T-cell (primary cell): ENCODE measurements around the gene CALY. TPM values are rescaled to one million over a fixed set of nuclear protein-coding genes. Genes with fewer than 3 reads are reported as not detected.

Experiments used
- ATAC-seq, 4 experiments: fragments of 200-7000 bp in 3 of 4; fragments of 150-1000 bp in 1 of 4; cut with Tn5 transposase; replicated peaks in 1 of 4; 1 replicate in 3 of 4; 2 replicates in 1 of 4; pipeline ENCODE4 v1.10.0; 2021; ENCODE audit warnings: moderate library complexity in 3 of 4, mild to moderate bottlenecking in 2 of 4, moderate number of reproducible peaks in 1 of 4
- CTCF ChIA-PET, 2 donors: fragments of 300-600 bp; sonication (Branson Sonifier 250); formaldehyde crosslinking; loops; one replicate each; lab custom pipeline; 2022; ENCODE audit warnings: antibody characterized with exemption in 2 of 2; lab: Charles Lee
- POLR2A ChIA-PET, 2 donors: fragments of 300-600 bp; sonication (Branson Sonifier 250); formaldehyde crosslinking; loops; one replicate each; lab custom pipeline; 2022; ENCODE audit warnings: antibody characterized with exemption in 2 of 2; lab: Charles Lee
- DNase-seq, 35 experiments: peaks; one replicate each; pipeline versions ENCODE4 v3.0.0 to v3.0.0-alpha.2; 2013 to 2023
- H3K27ac ChIP-seq: one replicate; pipeline ENCODE4 v1.5.1; 2013; ENCODE audit warnings: low read length
- H3K27me3 ChIP-seq, 2 experiments: replicated peaks in 1 of 2; 1 replicate in 1 of 2; 2 replicates in 1 of 2; pipeline versions ENCODE4 v1.6.1 to v1.7.0; 2013; ENCODE audit warnings: low read length in 1 of 2, mixed read lengths in 1 of 2; ENCODE audit not compliant: control insufficient read depth in 2 of 2, insufficient read depth in 2 of 2; ENCODE audit errors: extremely low read depth in 1 of 2
- H3K36me3 ChIP-seq, 2 donors: 1 replicate in 1 of 2; 2 replicates in 1 of 2; pipeline versions ENCODE4 v1.6.1 to v1.7.0; 2013; ENCODE audit warnings: low read length in 1 of 2; ENCODE audit not compliant: control insufficient read depth in 2 of 2, insufficient read depth in 1 of 2; ENCODE audit errors: extremely low read depth in 1 of 2
- H3K4me1 ChIP-seq, 2 experiments: 1 replicate in 1 of 2; 2 replicates in 1 of 2; pipeline versions ENCODE4 v1.6.1 to v1.7.0; 2013; ENCODE audit warnings: low read length in 2 of 2, mixed read lengths in 1 of 2; ENCODE audit not compliant: insufficient read depth in 2 of 2, control insufficient read depth in 1 of 2; ENCODE audit errors: extremely low read depth in 1 of 2
- H3K4me3 ChIP-seq, 2 donors: 1 replicate in 1 of 2; 2 replicates in 1 of 2; pipeline versions ENCODE4 v1.5.1 to v1.7.0; 2013; ENCODE audit warnings: mild to moderate bottlenecking in 2 of 2, low read length in 1 of 2, moderate library complexity in 1 of 2; ENCODE audit not compliant: control insufficient read depth in 1 of 2; ENCODE audit errors: extremely low read depth in 1 of 2
- H3K9me3 ChIP-seq: 2 replicates; pipeline ENCODE4 v1.7.0; 2013
- H3K27ac Mint-ChIP-seq, 2 donors: one replicate each; pipeline ENCODE4 v1.8.0; 2020 to 2021; ENCODE audit warnings: mild to moderate bottlenecking in 2 of 2, mixed read lengths in 2 of 2
- H3K27me3 Mint-ChIP-seq, 2 donors: one replicate each; pipeline ENCODE4 v1.8.0; 2021 to 2022; ENCODE audit warnings: mixed read lengths in 2 of 2
- H3K36me3 Mint-ChIP-seq: one replicate; pipeline ENCODE4 v1.8.0; 2021; ENCODE audit warnings: mixed read lengths
- H3K4me1 Mint-ChIP-seq, 3 donors: one replicate each; pipeline ENCODE4 v1.8.0; 2020 to 2022; ENCODE audit warnings: mixed read lengths in 3 of 3, mild to moderate bottlenecking in 1 of 3
- H3K4me3 Mint-ChIP-seq, 3 donors: one replicate each; pipeline ENCODE4 v1.8.0; 2020 to 2022; ENCODE audit warnings: mild to moderate bottlenecking in 3 of 3, mixed read lengths in 3 of 3, moderate library complexity in 3 of 3
- H3K9me3 Mint-ChIP-seq, 3 donors: one replicate each; pipeline ENCODE4 v1.8.0; 2020 to 2022; ENCODE audit warnings: mixed read lengths in 3 of 3
- WGBS: methylation state at CpG from one replicate; pipeline ENCODE4 v1.1.5; 2013; ENCODE audit warnings: missing lambda C conversion rate; ENCODE audit not compliant: insufficient coverage; 5-methylcytosine and 5-hydroxymethylcytosine counted together
- total RNA-seq, 35 experiments: library from RNA in 6 of 35; stranded (reverse) in 6 of 35; fragments of 120-200 nt in 1 of 35; gene quantifications; one replicate each; pipeline versions ENCODE4 v1.2.1 to v1.2.4 and lab custom pipeline; 2013 to 2026

CALY gene
- total RNA-seq, 5 donors from 2014 or later (not counting 1 experiment from before 2014, with no cell fraction given): 0.68 to 5.1 (median 3.6) TPM

GRCh38 chr10:133343558-133343957 is 6.9 kb upstream of the CALY start:
- no peak for DNase-seq
- no peaks in the 10 kb centered on the region for H3K36me3 ChIP-seq
- ChIA-PET POLR2A (no interaction called here), CTCF (no interaction called here)
- no peak for ATAC-seq
- H3K36me3 Mint-ChIP-seq: no peaks in the 10 kb centered on the region
- peaks cover 27 to 51% of the 10 kb centered on the region in 2 donors for H3K27me3 Mint-ChIP-seq
- no peaks in the 10 kb centered on the region for H3K4me1 Mint-ChIP-seq
- H3K9me3 Mint-ChIP-seq: no peaks in the 10 kb centered on the region
- peaks cover 0 to 81% of the 10 kb centered on the region in 2 experiments for H3K27me3 ChIP-seq
- no peaks in the 10 kb centered on the region for H3K4me1 ChIP-seq
- no peak overlapping the region for H3K4me3 Mint-ChIP-seq
- H3K9me3 ChIP-seq: no peaks in the 10 kb centered on the region
- no peak overlapping the region for H3K27ac ChIP-seq
- WGBS: 71% methylated on average over 6 of the region's 9 CpGs
- H3K4me3 ChIP-seq: no peak overlapping the region
- no peak overlapping the region for H3K27ac Mint-ChIP-seq

- H3K36me3 ChIP-seq: no peaks in the 10 kb centered on the region
- POLR2A ChIA-PET: no interaction called here
- Mint-ChIP-seq H3K4me3 (no peak overlapping the region), H3K27ac (no peak overlapping the region), H3K27me3 (peaks cover 27 to 51% of the 10 kb centered on the region in 2 donors), H3K9me3 (no peaks in the 10 kb centered on the region), H3K36me3 (no peaks in the 10 kb centered on the region), H3K4me1 (no peaks in the 10 kb centered on the region)
- peaks cover 0 to 81% of the 10 kb centered on the region in 2 experiments for H3K27me3 ChIP-seq
- no peak overlapping the region for H3K27ac ChIP-seq
- peaks cover 0 to 3% of the 10 kb centered on the region in 2 experiments for H3K4me1 ChIP-seq
- DNase-seq: no peak
- H3K9me3 ChIP-seq: no peaks in the 10 kb centered on the region
- H3K4me3 ChIP-seq: no peak overlapping the region
- ATAC-seq: no peak
- 83% methylated on average over 6 of the region's 8 CpGs for WGBS
- CTCF ChIA-PET: no interaction called here
Observed at GRCh38 chr10:133342942-133343341, 6.2 kb upstream of the CALY start.

GRCh38 chr10:133341983-133342382 is 5.3 kb upstream of the CALY start:
- ATAC-seq: no peak
- CTCF ChIA-PET: no interaction called here
- peaks cover 7 to 13% of the 10 kb centered on the region in 2 experiments for H3K4me1 ChIP-seq
- H3K9me3 Mint-ChIP-seq: no peaks in the 10 kb centered on the region
- no peaks in the 10 kb centered on the region for H3K36me3 Mint-ChIP-seq
- WGBS: 75% methylated on average over 3 of the region's 4 CpGs
- no peaks in the 10 kb centered on the region for H3K36me3 ChIP-seq
- no peak overlapping the region for H3K27ac ChIP-seq
- H3K4me3 ChIP-seq: no peak overlapping the region
- H3K9me3 ChIP-seq: no peaks in the 10 kb centered on the region
- no peak overlapping the region for H3K4me3 Mint-ChIP-seq
- H3K27ac Mint-ChIP-seq: no peak overlapping the region
- H3K27me3 ChIP-seq: peaks cover 0 to 80% of the 10 kb centered on the region in 2 experiments
- H3K27me3 Mint-ChIP-seq: peaks cover 27 to 47% of the 10 kb centered on the region in 2 donors
- POLR2A ChIA-PET: no interaction called here
- DNase-seq: no peak
- no peaks in the 10 kb centered on the region for H3K4me1 Mint-ChIP-seq

GRCh38 chr10:133339708-133340380 is 3.1 kb upstream of the CALY start:
- Mint-ChIP-seq H3K27me3 (peaks cover 15 to 26% of the 10 kb centered on the region in 2 donors), H3K27ac (no peak overlapping the region), H3K9me3 (no peaks in the 10 kb centered on the region), H3K36me3 (no peaks in the 10 kb centered on the region), H3K4me3 (no peak overlapping the region), H3K4me1 (peaks cover 0 to 3% (median 2%) of the 10 kb centered on the region in 3 donors)
- Histone ChIP-seq H3K27me3 (peaks cover 0 to 60% of the 10 kb centered on the region in 2 experiments), H3K4me1 (peaks cover 16 to 34% of the 10 kb centered on the region in 2 experiments), H3K36me3 (no peaks in the 10 kb centered on the region), H3K9me3 (no peaks in the 10 kb centered on the region), H3K4me3 (no peak overlapping the region), H3K27ac (no peak overlapping the region)
- CTCF ChIA-PET: interaction anchor here in 1 of 2 donors (0.5 kb wide), 1 partner anchor 11 kb away, joined by 3 read pairs; no protein-coding TSS in a partner anchor
- no peak for ATAC-seq
- 89% methylated on average over 13 of the region's 13 CpGs for WGBS
- POLR2A ChIA-PET: no interaction called here
- no peak for DNase-seq

GRCh38 chr10:133338080-133339071 is 1.7 kb upstream of the CALY start:
- no peak overlapping the region for H3K27ac Mint-ChIP-seq
- ChIA-PET CTCF (no interaction called here), POLR2A (no interaction called here)
- Histone ChIP-seq H3K27ac (no peak overlapping the region), H3K9me3 (no peaks in the 10 kb centered on the region), H3K36me3 (no peaks in the 10 kb centered on the region), H3K27me3 (peaks cover 0 to 52% of the 10 kb centered on the region in 2 experiments), H3K4me1 (peaks cover 16 to 40% of the 10 kb centered on the region in 2 experiments), H3K4me3 (no peak overlapping the region)
- WGBS: 95% methylated on average over 10 of the region's 10 CpGs
- H3K4me3 Mint-ChIP-seq: no peak overlapping the region
- no peaks in the 10 kb centered on the region for H3K9me3 Mint-ChIP-seq
- peaks cover 0 to 5% (median 4%) of the 10 kb centered on the region in 3 donors for H3K4me1 Mint-ChIP-seq
- peaks cover 9 to 16% of the 10 kb centered on the region in 2 donors for H3K27me3 Mint-ChIP-seq
- DNase-seq (no peak), ATAC-seq (no peak)
- H3K36me3 Mint-ChIP-seq: no peaks in the 10 kb centered on the region

GRCh38 chr10:133337370-133337725 is 652 bp upstream of the CALY start:
- Mint-ChIP-seq H3K27me3 (peaks cover 6 to 11% of the 10 kb centered on the region in 2 donors), H3K36me3 (no peaks in the 10 kb centered on the region), H3K4me1 (peaks cover 0 to 5% (median 4%) of the 10 kb centered on the region in 3 donors), H3K27ac (no peak overlapping the region), H3K9me3 (no peaks in the 10 kb centered on the region), H3K4me3 (no peak overlapping the region)
- H3K36me3 ChIP-seq: no peaks in the 10 kb centered on the region
- WGBS: 75% methylated on average over 3 of the region's 3 CpGs
- CTCF ChIA-PET: no interaction called here
- H3K4me1 ChIP-seq: peaks cover 16 to 40% of the 10 kb centered on the region in 2 experiments
- POLR2A ChIA-PET: no interaction called here
- peak overlapping the region; percentile 25 to 35 for H3K4me3 ChIP-seq
- no peaks in the 10 kb centered on the region for H3K9me3 ChIP-seq
- peak overlapping the region; percentile 41 for H3K27ac ChIP-seq
- H3K27me3 ChIP-seq: peaks cover 0 to 43% of the 10 kb centered on the region in 2 experiments
- ATAC-seq (no peak), DNase-seq (no peak)
